Activated CD4-positive, alpha-beta memory T cell treated with anti-CD3 and anti-CD28 coated beads for 36 hours (primary cell): ENCODE measurements around the gene PCGF3. TPM values are rescaled to one million over a fixed set of nuclear protein-coding genes. Genes with fewer than 3 reads are reported as not detected.
"Not testable (repeated sequence)": the region's sequence is repeated elsewhere in the genome, so short reads cannot be mapped to it uniquely, and the experiment has no call there.

Experiments used
- CTCF ChIA-PET: fragments of 350-600 bp; sonication (Branson Sonifier 250); formaldehyde crosslinking; loops from one replicate; lab custom pipeline; 2021; ENCODE audit warnings: antibody characterized with exemption, inconsistent platforms; lab: Charles Lee
- POLR2A ChIA-PET: fragments of 350-600 bp; sonication (Branson Sonifier 250); formaldehyde crosslinking; loops from one replicate; lab custom pipeline; 2021; ENCODE audit warnings: antibody characterized with exemption; lab: Charles Lee
- DNase-seq: peaks from one replicate; pipeline ENCODE4 v3.0.0-alpha.2; 2020
- H3K27ac Mint-ChIP-seq: one replicate; pipeline ENCODE4 v1.8.0; 2021; ENCODE audit warnings: mixed read lengths
- H3K27me3 Mint-ChIP-seq: one replicate; pipeline ENCODE4 v1.8.0; 2021; ENCODE audit warnings: mixed read lengths
- H3K36me3 Mint-ChIP-seq: one replicate; pipeline ENCODE4 v1.8.0; 2021; ENCODE audit warnings: mixed read lengths
- H3K4me1 Mint-ChIP-seq: one replicate; pipeline ENCODE4 v1.8.0; 2021; ENCODE audit warnings: low read depth, mixed read lengths
- H3K4me3 Mint-ChIP-seq: one replicate; pipeline ENCODE4 v1.8.0; 2021; ENCODE audit warnings: mild to moderate bottlenecking, mixed read lengths
- H3K9me3 Mint-ChIP-seq: one replicate; pipeline ENCODE4 v1.8.0; 2021; ENCODE audit warnings: mixed read lengths
- intact Hi-C: fragments of 100-400 bp; cut with micrococcal nuclease; formaldehyde crosslinking; loops from one replicate; pipeline ENCODE4 v1.15.1; 2023
- total RNA-seq, 2 experiments: library from RNA; stranded (reverse); gene quantifications; one replicate each; pipeline ENCODE4 v1.2.3, GENCODE V29; 2021

The PCGF3 gene
- total RNA-seq, 2 experiments from 2014 or later, result 27.8 to 29.3 TPM

GRCh38 chr4:687048-687970 is 18.3 kb upstream of the PCGF3 start:
- peaks cover 5% of the 10 kb centered on the region for H3K4me1 Mint-ChIP-seq
- intact Hi-C loops, result no loop called here
- H3K9me3 Mint-ChIP-seq, result no peaks in the 10 kb centered on the region
- H3K4me3 Mint-ChIP-seq, result no peak overlapping the region
- H3K36me3 Mint-ChIP-seq, result no peaks in the 10 kb centered on the region
- peaks cover 15% of the 10 kb centered on the region for H3K27me3 Mint-ChIP-seq
- DNase-seq, result no peak
- H3K27ac Mint-ChIP-seq, result no peak overlapping the region
- ChIA-PET CTCF (no interaction called here), POLR2A (no interaction called here)

- no peak for DNase-seq
- H3K4me1 Mint-ChIP-seq, result peaks cover 5% of the 10 kb centered on the region
- intact Hi-C loops, result no loop called here
- ChIA-PET POLR2A (no interaction called here), CTCF (no interaction called here)
- no peak overlapping the region for H3K27ac Mint-ChIP-seq
- H3K36me3 Mint-ChIP-seq, result no peaks in the 10 kb centered on the region
- no peaks in the 10 kb centered on the region for H3K9me3 Mint-ChIP-seq
- H3K27me3 Mint-ChIP-seq, result peaks cover 15% of the 10 kb centered on the region
- no peak overlapping the region for H3K4me3 Mint-ChIP-seq
These were observed 17.4 kb upstream of the PCGF3 start for GRCh38 chr4:687971-688853.

GRCh38 chr4:688854-689681 is 16.6 kb upstream of the PCGF3 start, which contains the start of gene SLC49A3:
TSS of gene SLC49A3 (minus strand) at chr4:689151. CDS start at chr4:689127, 24 bp downstream.
- DNase-seq, result no peak
- Mint-ChIP-seq H3K4me1 (peaks cover 5% of the 10 kb centered on the region), H3K4me3 (no peak within 1 kb of the TSS), H3K27ac (no peak within 1 kb of the TSS), H3K27me3 (peaks cover 15% of the 10 kb centered on the region), H3K36me3 (no peaks in the 10 kb centered on the region), H3K9me3 (no peaks in the 10 kb centered on the region)
- intact Hi-C loops, result no loop called here
- CTCF ChIA-PET, result no interaction called here
- POLR2A ChIA-PET, result no interaction called here

- POLR2A ChIA-PET, result no interaction called here
- H3K27me3 Mint-ChIP-seq, result peaks cover 15% of the 10 kb centered on the region
- CTCF ChIA-PET, result no interaction called here
These were observed 15.9 kb upstream of the PCGF3 start for GRCh38 chr4:689723-690122.

GRCh38 chr4:692771-693554 is 12.7 kb upstream of the PCGF3 start:
- intact Hi-C loops, result no loop called here
- CTCF ChIA-PET, result interaction anchor here (1.8 kb wide), 1 partner anchor 49 kb away, joined by 6 read pairs; no protein-coding TSS in a partner anchor
- H3K27me3 Mint-ChIP-seq, result peaks cover 6% of the 10 kb centered on the region
- H3K27ac Mint-ChIP-seq, result no peak overlapping the region
- no peaks in the 10 kb centered on the region for H3K36me3 Mint-ChIP-seq
- no peaks in the 10 kb centered on the region for H3K9me3 Mint-ChIP-seq
- peaks cover under 1% of the 10 kb centered on the region for H3K4me1 Mint-ChIP-seq
- POLR2A ChIA-PET, result no interaction called here
- DNase-seq, result no peak
- H3K4me3 Mint-ChIP-seq, result no peak overlapping the region

More at GRCh38 chr4:689723-690122, 15.9 kb upstream of the PCGF3 start:
- intact Hi-C loops, result no loop called here
- H3K27ac Mint-ChIP-seq, result no peak overlapping the region
- H3K4me3 Mint-ChIP-seq, result no peak overlapping the region
- peaks cover 5% of the 10 kb centered on the region for H3K4me1 Mint-ChIP-seq
- DNase-seq, result no peak
- H3K9me3 Mint-ChIP-seq, result no peaks in the 10 kb centered on the region
- no peaks in the 10 kb centered on the region for H3K36me3 Mint-ChIP-seq

GRCh38 chr4:694341-694940 is 11.2 kb upstream of the PCGF3 start:
- POLR2A ChIA-PET, intact Hi-C loops, H3K4me3 Mint-ChIP-seq, H3K27ac Mint-ChIP-seq, H3K4me1 Mint-ChIP-seq, H3K27me3 Mint-ChIP-seq, DNase-seq, H3K36me3 Mint-ChIP-seq, CTCF ChIA-PET, H3K9me3 Mint-ChIP-seq: not testable (repeated sequence)

GRCh38 chr4:699816-700580 is 5.6 kb upstream of the PCGF3 start:
- Mint-ChIP-seq H3K4me3 (no peak overlapping the region), H3K27ac (peak overlapping the region; percentile 68), H3K27me3 (no peaks in the 10 kb centered on the region), H3K9me3 (no peaks in the 10 kb centered on the region), H3K36me3 (no peaks in the 10 kb centered on the region), H3K4me1 (peaks cover 14% of the 10 kb centered on the region)
- POLR2A ChIA-PET, result interaction anchor here (0.6 to 1.2 kb wide), 2 partner anchors 11 to 583 kb away, joined by 3 read pairs; no protein-coding TSS in a partner anchor
- CTCF ChIA-PET, result interaction anchor here (1.9 kb wide), 1 partner anchor 16 kb away, joined by 7 read pairs; no protein-coding TSS in a partner anchor
- intact Hi-C loops, result no loop called here
- DNase-seq, result no peak

- intact Hi-C loops, result no loop called here
- ChIA-PET POLR2A (interaction anchor here (1.2 kb wide), 1 partner anchor 10 kb away, joined by 3 read pairs; no protein-coding TSS in a partner anchor), CTCF (interaction anchor here (0.9 to 1.9 kb wide), 2 partner anchors 16 to 17 kb away, joined by 3 to 7 read pairs; no protein-coding TSS in a partner anchor)
- H3K9me3 Mint-ChIP-seq, result no peaks in the 10 kb centered on the region
- no peak for DNase-seq
- H3K27ac Mint-ChIP-seq, result no peak overlapping the region
- no peaks in the 10 kb centered on the region for H3K27me3 Mint-ChIP-seq
- no peaks in the 10 kb centered on the region for H3K36me3 Mint-ChIP-seq
- H3K4me1 Mint-ChIP-seq, result peaks cover 16% of the 10 kb centered on the region
- H3K4me3 Mint-ChIP-seq, result no peak overlapping the region
These were observed 4.9 kb upstream of the PCGF3 start for GRCh38 chr4:700587-701264.

- POLR2A ChIA-PET, result no interaction called here
- H3K9me3 Mint-ChIP-seq, result no peaks in the 10 kb centered on the region
- DNase-seq, result no peak
- no peaks in the 10 kb centered on the region for H3K27me3 Mint-ChIP-seq
- intact Hi-C loops, result no loop called here
- peaks cover 16% of the 10 kb centered on the region for H3K4me1 Mint-ChIP-seq
- H3K36me3 Mint-ChIP-seq, result no peaks in the 10 kb centered on the region
- no peak overlapping the region for H3K27ac Mint-ChIP-seq
- H3K4me3 Mint-ChIP-seq, result no peak overlapping the region
- CTCF ChIA-PET, result no interaction called here
These were observed 3.0 kb upstream of the PCGF3 start for GRCh38 chr4:702618-703048.
